ENCODE measurements around the gene ABHD8. TPM values are rescaled to one million over a fixed set of nuclear protein-coding genes. Genes with fewer than 3 reads are reported as not detected.

The ABHD8 gene
- total and polyA plus RNA-seq, 2 of the 13 experiments (the other 11 are each of a cell fraction or from before 2014, with no cell fraction given), result 6.3 to 7.2 TPM

GRCh38 chr19:17255150-17255621 is 48.0 kb downstream of the ABHD8 start (continued):
- TF ChIP-seq ZNF580 (CRISPR knock-in tag; IDR thresholded peaks at IDR 0.05; ENCODE audit: borderline replicate concordance, low read depth) (peak; percentile 42; the same call in 1 of the 2 replicates), KLF12 (CRISPR knock-in tag; IDR thresholded peaks at IDR 0.05; ENCODE audit: borderline replicate concordance) (no peak), ZZZ3 (CRISPR knock-in tag; IDR thresholded peaks at IDR 0.05; ENCODE audit: borderline replicate concordance) (no peak), XRCC5 (optimal IDR thresholded peaks at IDR 0.05; ENCODE audit: low read length) (peak; percentile 49), ATF7-NPFF (CRISPR knock-in tag; IDR thresholded peaks at IDR 0.05; ENCODE audit: low read depth) (no peak), ZBTB46 (CRISPR knock-in tag; IDR thresholded peaks at IDR 0.05; ENCODE audit: borderline replicate concordance) (no peak), ZNF10 (CRISPR knock-in tag; IDR thresholded peaks at IDR 0.05; ENCODE audit: borderline replicate concordance, low read depth) (no peak), ZNF530 (CRISPR knock-in tag; IDR thresholded peaks at IDR 0.05; ENCODE audit: low read depth) (no peak), ZNF614 (CRISPR knock-in tag; IDR thresholded peaks at IDR 0.05; ENCODE audit: borderline replicate concordance) (no peak), CAMTA2 (CRISPR knock-in tag; IDR thresholded peaks at IDR 0.05; ENCODE audit: borderline replicate concordance) (no peak), HOXA9 (CRISPR knock-in tag; IDR thresholded peaks at IDR 0.05; ENCODE audit: borderline replicate concordance) (no peak), HOXA7 (CRISPR knock-in tag; IDR thresholded peaks at IDR 0.05) (no peak), PATZ1 (CRISPR knock-in tag; IDR thresholded peaks at IDR 0.05) (0 out of 2 replicates have a peak, but pooled peaks have one; percentile 26), GMEB2 (CRISPR knock-in tag; IDR thresholded peaks at IDR 0.05; ENCODE audit: low read depth) (no peak), ZHX2 (IDR thresholded peaks at IDR 0.05; ENCODE audit: low read depth) (no peak), ZHX2 (CRISPR knock-in tag; IDR thresholded peaks at IDR 0.05; ENCODE audit: borderline replicate concordance) (no peak), KMT2A (CRISPR knock-in tag; IDR thresholded peaks at IDR 0.05) (no peak), FOXM1 (CRISPR knock-in tag; IDR thresholded peaks at IDR 0.05) (no peak)
